ENCODE measurements around the gene LST1. TPM values are rescaled to one million over a fixed set of nuclear protein-coding genes. Genes with fewer than 3 reads are reported as not detected.

The LST1 gene
- polyA plus RNA-seq, 3 donors = 4.4 to 6.5 (median 6.3) TPM

DNA sequence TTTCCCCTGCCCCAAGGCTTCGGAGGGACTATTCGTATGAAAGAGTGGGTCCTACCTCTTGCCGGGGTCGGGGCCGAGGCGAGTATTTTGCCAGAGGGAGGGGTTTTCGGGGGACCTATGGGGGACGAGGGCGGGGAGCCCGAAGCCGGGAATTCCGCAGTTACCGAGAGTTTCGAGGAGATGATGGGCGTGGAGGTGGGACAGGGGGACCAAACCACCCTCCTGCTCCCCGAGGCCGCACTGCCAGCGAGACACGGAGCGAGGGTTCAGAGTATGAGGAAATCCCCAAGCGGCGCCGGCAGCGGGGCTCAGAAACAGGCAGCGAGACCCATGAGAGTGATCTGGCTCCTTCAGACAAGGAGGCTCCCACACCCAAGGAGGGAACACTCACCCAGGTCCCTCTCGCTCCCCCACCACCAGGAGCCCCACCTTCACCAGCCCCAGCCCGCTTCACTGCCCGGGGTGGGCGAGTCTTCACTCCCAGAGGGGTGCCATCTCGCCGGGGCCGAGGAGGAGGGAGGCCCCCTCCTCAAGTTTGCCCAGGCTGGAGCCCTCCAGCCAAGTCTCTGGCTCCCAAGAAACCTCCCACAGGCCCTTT lies 45.7 kb downstream of the LST1 start:
- DNase-seq (ENCODE audit: extremely low read depth in 1 of 11, low read depth in 9 of 11, low spot score in 4 of 11) = no peak

DNA sequence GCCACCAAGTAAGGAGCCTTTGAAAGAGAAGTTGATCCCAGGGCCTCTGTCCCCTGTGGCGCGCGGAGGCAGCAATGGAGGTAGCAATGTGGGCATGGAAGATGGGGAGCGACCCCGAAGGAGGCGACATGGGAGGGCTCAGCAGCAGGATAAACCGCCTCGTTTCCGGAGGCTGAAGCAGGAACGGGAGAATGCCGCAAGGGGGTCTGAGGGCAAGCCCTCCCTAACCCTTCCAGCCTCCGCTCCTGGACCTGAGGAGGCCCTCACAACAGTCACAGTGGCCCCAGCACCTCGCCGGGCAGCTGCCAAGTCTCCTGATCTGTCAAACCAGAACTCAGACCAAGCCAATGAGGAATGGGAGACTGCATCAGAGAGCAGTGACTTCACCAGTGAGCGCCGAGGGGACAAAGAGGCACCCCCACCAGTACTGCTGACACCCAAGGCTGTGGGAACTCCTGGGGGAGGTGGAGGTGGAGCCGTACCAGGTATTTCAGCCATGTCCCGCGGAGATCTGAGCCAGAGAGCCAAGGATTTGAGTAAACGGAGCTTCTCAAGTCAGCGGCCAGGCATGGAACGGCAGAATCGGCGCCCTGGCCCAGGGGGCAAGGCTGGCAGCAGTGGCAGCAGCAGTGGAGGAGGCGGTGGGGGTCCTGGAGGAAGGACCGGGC lies 46.3 kb downstream of the LST1 start:
- DNase-seq (ENCODE audit: extremely low read depth in 1 of 11, low read depth in 9 of 11, low spot score in 4 of 11) = no peak

DNA sequence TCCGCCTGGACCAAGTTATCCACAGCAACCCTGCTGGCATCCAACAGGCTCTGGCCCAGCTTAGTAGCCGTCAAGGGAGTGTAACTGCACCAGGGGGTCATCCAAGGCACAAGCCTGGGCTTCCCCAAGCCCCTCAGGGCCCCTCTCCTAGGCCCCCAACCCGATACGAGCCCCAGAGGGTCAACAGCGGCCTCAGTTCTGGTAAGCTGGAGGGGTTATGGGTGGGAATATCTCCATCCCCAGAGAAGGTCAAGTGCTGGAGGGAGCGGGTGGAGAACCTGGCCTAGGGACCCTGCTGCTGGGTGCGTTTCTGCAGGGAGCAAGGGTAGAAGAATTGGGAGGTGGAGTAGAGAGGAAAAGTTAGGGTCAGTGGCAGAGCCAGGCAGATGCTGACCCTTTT lies 47.4 kb downstream of the LST1 start:
- no peak for DNase-seq (ENCODE audit: extremely low read depth in 1 of 11, low read depth in 9 of 11, low spot score in 4 of 11)

DNA sequence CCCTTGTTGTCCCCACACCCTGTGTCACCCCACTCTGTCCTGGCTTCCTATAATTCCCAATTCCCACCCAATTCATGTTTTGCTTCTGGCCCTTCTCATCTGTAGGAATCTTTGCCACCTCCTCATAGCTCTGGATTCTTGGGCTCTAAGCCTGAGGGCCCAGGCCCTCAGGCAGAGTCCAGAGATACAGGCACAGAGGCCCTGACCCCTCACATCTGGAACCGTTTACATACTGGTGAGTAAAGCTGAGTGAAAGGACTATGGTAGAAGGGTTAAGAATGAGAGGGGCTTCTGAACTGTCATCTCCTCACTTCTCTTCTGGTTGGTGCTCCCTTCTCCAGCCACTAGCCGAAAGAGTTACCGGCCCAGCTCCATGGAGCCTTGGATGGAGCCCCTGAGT lies 48.1 kb downstream of the LST1 start:
- no peak for DNase-seq (ENCODE audit: extremely low read depth in 1 of 11, low read depth in 9 of 11, low spot score in 4 of 11)

DNA sequence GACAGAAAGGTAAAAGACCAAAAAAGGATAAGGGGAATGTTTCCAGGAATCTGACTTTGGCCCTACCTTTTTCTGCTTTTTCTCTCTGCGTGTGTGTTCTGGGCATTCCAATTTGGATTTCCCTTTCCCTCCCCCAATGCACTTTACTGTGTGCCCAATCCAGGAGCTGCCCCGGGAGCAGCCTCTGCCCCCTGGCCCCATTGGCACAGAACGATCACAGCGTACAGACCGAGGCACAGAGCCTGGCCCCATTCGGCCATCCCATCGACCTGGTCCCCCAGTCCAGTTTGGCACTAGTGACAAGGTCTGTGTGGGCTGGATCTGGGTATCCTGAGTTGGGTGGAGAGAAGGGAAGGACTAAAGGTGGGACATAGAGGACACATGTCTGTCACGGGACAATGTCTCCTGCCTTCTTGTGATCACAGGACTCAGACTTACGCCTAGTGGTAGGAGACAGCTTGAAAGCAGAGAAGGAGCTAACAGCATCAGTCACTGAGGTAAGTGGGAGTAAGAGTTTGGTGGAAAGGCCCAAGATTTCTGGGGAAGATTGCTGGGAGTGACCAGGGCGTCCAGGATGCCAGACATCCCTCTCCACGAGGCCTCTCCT lies 49.0 kb downstream of the LST1 start:
- DNase-seq (ENCODE audit: extremely low read depth in 1 of 11, low read depth in 9 of 11, low spot score in 4 of 11) = no peak

DNA sequence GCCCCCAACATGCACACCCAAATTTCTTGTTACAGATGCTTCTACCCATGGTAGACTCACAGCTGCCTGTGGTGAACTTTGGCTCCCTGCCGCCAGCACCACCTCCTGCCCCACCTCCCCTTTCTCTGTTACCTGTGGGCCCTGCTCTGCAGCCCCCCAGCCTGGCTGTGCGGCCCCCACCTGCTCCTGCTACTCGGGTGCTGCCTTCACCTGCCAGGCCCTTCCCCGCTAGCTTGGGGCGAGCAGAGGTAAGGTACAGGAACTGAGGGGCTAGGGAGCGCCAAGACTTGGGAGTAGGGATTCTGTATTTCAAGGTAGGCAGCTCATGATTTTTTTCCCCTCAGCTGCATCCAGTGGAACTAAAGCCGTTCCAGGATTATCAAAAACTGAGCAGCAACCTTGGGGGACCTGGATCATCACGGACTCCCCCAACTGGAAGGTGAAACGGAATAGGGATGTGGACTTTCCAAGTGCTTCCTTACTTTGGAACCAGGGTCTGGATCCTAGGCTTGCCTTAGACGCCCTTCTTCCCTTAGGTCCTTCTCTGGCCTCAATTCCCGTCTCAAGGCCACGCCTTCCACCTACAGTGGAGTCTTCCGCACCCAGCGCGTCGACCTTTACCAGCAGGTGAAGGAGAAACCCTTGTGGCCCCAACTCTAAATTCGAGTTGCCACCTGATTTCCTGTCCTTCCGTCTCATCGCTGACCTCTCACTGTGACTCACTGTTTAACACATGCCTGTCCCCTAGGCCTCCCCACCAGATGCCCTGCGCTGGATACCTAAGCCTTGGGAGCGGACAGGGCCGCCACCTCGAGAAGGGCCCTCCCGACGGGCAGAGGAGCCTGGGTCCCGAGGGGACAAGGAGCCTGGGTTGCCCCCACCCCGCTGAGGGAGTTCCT lies 50.9 kb downstream of the LST1 start:
- no peak for DNase-seq (ENCODE audit: extremely low read depth in 1 of 11, low read depth in 9 of 11, low spot score in 4 of 11)

Other genes starting within 250 kb of the LST1 start
- gene HLA-B, start 229.1 kb upstream of the LST1 start, polyA plus RNA-seq (ENCODE audit: insufficient read length in 3 of 3) = 100 to 1,000 TPM; 101 to 166 (median 145) TPM
- 10 to 100 TPM in 1 of 3 donors, 1 to 10 TPM in 2; 5.7 to 10.9 (median 7.3) TPM for gene MICA, start 182.7 kb upstream of the LST1 start, polyA plus RNA-seq (ENCODE audit: insufficient read length in 3 of 3)
- 1 to 10 TPM; 1.4 to 1.8 (median 1.5) TPM for gene MICB, start 88.1 kb upstream of the LST1 start, polyA plus RNA-seq (ENCODE audit: insufficient read length in 3 of 3)
- gene MCCD1, start 57.3 kb upstream of the LST1 start, polyA plus RNA-seq (ENCODE audit: insufficient read length in 3 of 3) = 10 to 100 TPM; 13.5 to 19.2 (median 17.9) TPM
- gene DDX39B, start 44.3 kb upstream of the LST1 start, polyA plus RNA-seq (ENCODE audit: insufficient read length in 3 of 3) = 100 to 1,000 TPM; 573 to 689 (median 586) TPM
- 10 to 100 TPM in 2 of 3 donors, 1 to 10 TPM in 1; 5.9 to 11.5 (median 11.0) TPM for gene ATP6V1G2, start 39.7 kb upstream of the LST1 start, polyA plus RNA-seq (ENCODE audit: insufficient read length in 3 of 3)
- gene NFKBIL1, start 38.7 kb upstream of the LST1 start, polyA plus RNA-seq (ENCODE audit: insufficient read length in 3 of 3) = 10 to 100 TPM; 17.0 to 28.4 (median 27.7) TPM
- under 1 TPM; 0.26 to 0.43 (median 0.33) TPM for gene LTA, start 14.0 kb upstream of the LST1 start, polyA plus RNA-seq (ENCODE audit: insufficient read length in 3 of 3)
- under 1 TPM; 0.18 to 0.40 (median 0.24) TPM for gene TNF, start 10.7 kb upstream of the LST1 start, polyA plus RNA-seq (ENCODE audit: insufficient read length in 3 of 3)
- gene LTB, start 3.9 kb upstream of the LST1 start, polyA plus RNA-seq (ENCODE audit: insufficient read length in 3 of 3) = 1 to 10 TPM in 2 of 3 donors, under 1 TPM in 1; 0.53 to 2.3 (median 2.2) TPM
- gene NCR3, start 6.7 kb downstream of the LST1 start, polyA plus RNA-seq (ENCODE audit: insufficient read length in 3 of 3) = under 1 TPM in 2 of 3 donors, not detected in 1; 0.19 TPM
- 10 to 100 TPM; 63.3 to 80.6 (median 78.2) TPM for gene AIF1, start 29.0 kb downstream of the LST1 start, polyA plus RNA-seq (ENCODE audit: insufficient read length in 3 of 3)
- gene PRRC2A, start 34.4 kb downstream of the LST1 start, polyA plus RNA-seq (ENCODE audit: insufficient read length in 3 of 3) = 100 to 1,000 TPM; 161 to 211 (median 207) TPM
- 100 to 1,000 TPM; 243 to 263 (median 257) TPM for gene BAG6, start 66.4 kb downstream of the LST1 start, polyA plus RNA-seq (ENCODE audit: insufficient read length in 3 of 3)
- 100 to 1,000 TPM; 105 to 114 (median 110) TPM for gene APOM, start 69.6 kb downstream of the LST1 start, polyA plus RNA-seq (ENCODE audit: insufficient read length in 3 of 3)
- gene C6orf47, start 74.5 kb downstream of the LST1 start, polyA plus RNA-seq (ENCODE audit: insufficient read length in 3 of 3) = 10 to 100 TPM; 17.3 to 22.9 (median 18.4) TPM
- 10 to 100 TPM; 28.1 to 33.1 (median 29.9) TPM for gene GPANK1, start 78.7 kb downstream of the LST1 start, polyA plus RNA-seq (ENCODE audit: insufficient read length in 3 of 3)
- gene CSNK2B, start 79.8 kb downstream of the LST1 start, polyA plus RNA-seq (ENCODE audit: insufficient read length in 3 of 3) = 100 to 1,000 TPM; 232 to 252 (median 246) TPM
- gene LY6G5B, start 83.7 kb downstream of the LST1 start, polyA plus RNA-seq (ENCODE audit: insufficient read length in 3 of 3) = 10 to 100 TPM; 22.8 to 30.6 (median 25.3) TPM
- 1 to 10 TPM; 2.4 to 3.5 (median 3.4) TPM for gene LY6G5C, start 94.8 kb downstream of the LST1 start, polyA plus RNA-seq (ENCODE audit: insufficient read length in 3 of 3)
- gene ABHD16A, start 117.0 kb downstream of the LST1 start, polyA plus RNA-seq (ENCODE audit: insufficient read length in 3 of 3) = 10 to 100 TPM; 52.4 to 70.9 (median 61.6) TPM
- 1 to 10 TPM in 1 of 3 donors, under 1 TPM in 2; 0.44 to 1.2 (median 0.73) TPM for gene LY6G6F, start 120.6 kb downstream of the LST1 start, polyA plus RNA-seq (ENCODE audit: insufficient read length in 3 of 3)
- gene LY6G6D, start 129.1 kb downstream of the LST1 start, polyA plus RNA-seq (ENCODE audit: insufficient read length in 3 of 3) = under 1 TPM in 1 of 3 donors, not detected in 2; 0.20 TPM
- under 1 TPM in 2 of 3 donors, not detected in 1; 0.26 to 0.41 TPM for gene LY6G6C, start 135.5 kb downstream of the LST1 start, polyA plus RNA-seq (ENCODE audit: insufficient read length in 3 of 3)
- 1 to 10 TPM; 1.6 TPM for gene MPIG6B, start 137.1 kb downstream of the LST1 start, polyA plus RNA-seq (ENCODE audit: insufficient read length in 3 of 3)
- gene DDAH2, start 143.0 kb downstream of the LST1 start, polyA plus RNA-seq (ENCODE audit: insufficient read length in 3 of 3) = 100 to 1,000 TPM; 152 to 237 (median 188) TPM
- gene CLIC1, start 150.3 kb downstream of the LST1 start, polyA plus RNA-seq (ENCODE audit: insufficient read length in 3 of 3) = 100 to 1,000 TPM; 268 to 296 (median 292) TPM
- 10 to 100 TPM; 21.4 to 59.0 (median 22.1) TPM for gene MSH5, start 153.7 kb downstream of the LST1 start, polyA plus RNA-seq (ENCODE audit: insufficient read length in 3 of 3)
- gene SAPCD1, start 176.4 kb downstream of the LST1 start, polyA plus RNA-seq (ENCODE audit: insufficient read length in 3 of 3) = 10 to 100 TPM in 2 of 3 donors, 1 to 10 TPM in 1; 6.8 to 17.2 (median 10.0) TPM
- 10 to 100 TPM in 1 of 3 donors, 1 to 10 TPM in 2; 7.3 to 13.9 (median 8.5) TPM for gene VWA7, start 191.1 kb downstream of the LST1 start, polyA plus RNA-seq (ENCODE audit: insufficient read length in 3 of 3)
- 10 to 100 TPM; 58.7 to 72.2 (median 61.2) TPM for gene VARS1, start 209.5 kb downstream of the LST1 start, polyA plus RNA-seq (ENCODE audit: insufficient read length in 3 of 3)
- gene LSM2, start 220.7 kb downstream of the LST1 start, polyA plus RNA-seq (ENCODE audit: insufficient read length in 3 of 3) = 10 to 100 TPM; 72.1 to 90.4 (median 82.4) TPM
- 1 to 10 TPM; 3.3 to 5.0 (median 4.0) TPM for gene HSPA1L, start 229.0 kb downstream of the LST1 start, polyA plus RNA-seq (ENCODE audit: insufficient read length in 3 of 3)
- gene HSPA1A, start 229.3 kb downstream of the LST1 start, polyA plus RNA-seq (ENCODE audit: insufficient read length in 3 of 3) = 100 to 1,000 TPM in 2 of 3 donors, 10 to 100 TPM in 1; 84.4 to 121 (median 116) TPM
- 100 to 1,000 TPM; 119 to 167 (median 142) TPM for gene HSPA1B, start 241.5 kb downstream of the LST1 start, polyA plus RNA-seq (ENCODE audit: insufficient read length in 3 of 3)